ENCODE data around the gene RASA3. TPM values are rescaled to one million over a fixed set of nuclear protein-coding genes. Genes with fewer than 3 reads are reported as not detected.
"Not testable (repeated sequence)": the region's sequence is repeated elsewhere in the genome, so short reads cannot be mapped to it uniquely, and the experiment has no call there.

The RASA3 gene
- polyA plus RNA-seq, 10 donors: 18.1 to 25.4 (median 20.6) TPM

- DNase-seq: peak in 1 of 3 donors; percentile 37
Measured at GRCh38 chr13:114127473-114128347, 4.7 kb downstream of the RASA3 start.

- no peak for DNase-seq
Measured at GRCh38 chr13:114126789-114127472, 5.5 kb downstream of the RASA3 start.

GRCh38 chr13:114126086-114126485 lies 6.3 kb downstream of the RASA3 start:
- DNase-seq: not testable (repeated sequence)

- DNase-seq: no peak
Measured at GRCh38 chr13:114125589-114125988, 6.8 kb downstream of the RASA3 start.

- DNase-seq: no peak
Measured at GRCh38 chr13:114124921-114125320, 7.5 kb downstream of the RASA3 start.

- DNase-seq: no peak
Measured at GRCh38 chr13:114124431-114124830, 8.0 kb downstream of the RASA3 start.

GRCh38 chr13:114123876-114124275 lies 8.5 kb downstream of the RASA3 start:
- no peak for DNase-seq

- DNase-seq: no peak
Measured at GRCh38 chr13:114123448-114123847, 9.0 kb downstream of the RASA3 start.

- DNase-seq: no peak
Measured at GRCh38 chr13:114122591-114123211, 9.7 kb downstream of the RASA3 start.

- no peak for DNase-seq
Measured at GRCh38 chr13:114122127-114122511, 10.3 kb downstream of the RASA3 start.

- DNase-seq: peak in 1 of 3 donors; percentile 58
Measured at GRCh38 chr13:114121496-114122126, 10.8 kb downstream of the RASA3 start.

GRCh38 chr13:114121031-114121430 lies 11.4 kb downstream of the RASA3 start:
- DNase-seq: no peak

GRCh38 chr13:114120591-114121011 lies 11.8 kb downstream of the RASA3 start:
- DNase-seq: peak in 1 of 3 donors; percentile 61

GRCh38 chr13:114119196-114119595 lies 13.2 kb downstream of the RASA3 start:
- DNase-seq: peak; percentile 88 to 95 (median 94)

GRCh38 chr13:114118511-114119123 lies 13.8 kb downstream of the RASA3 start:
- DNase-seq: peak in 1 of 3 donors; percentile 82

- no peak for DNase-seq
Measured at GRCh38 chr13:114118086-114118485, 14.3 kb downstream of the RASA3 start.

GRCh38 chr13:114117341-114117874 lies 15.0 kb downstream of the RASA3 start:
- DNase-seq: not testable (repeated sequence)

- no peak for DNase-seq
Measured at GRCh38 chr13:114116734-114117133, 15.7 kb downstream of the RASA3 start.

GRCh38 chr13:114115796-114116195 lies 16.6 kb downstream of the RASA3 start:
- no peak for DNase-seq

- peak in 1 of 3 donors; percentile 56 for DNase-seq
Measured at GRCh38 chr13:114115191-114115671, 17.2 kb downstream of the RASA3 start.

- DNase-seq: not testable (repeated sequence)
Measured at GRCh38 chr13:114114666-114115065, 17.8 kb downstream of the RASA3 start.

Measured in muscle of back (tissue), 11 donors.